NOMO-1 treated with DMSO at 0.1 percent for 48 hours (cell line): Measurements from ENCODE around the gene MEGF8.
A peak's percentile ranks its signal among the peaks of the same experiment; 100 is the strongest.

Source experiments
- DNase-seq: peaks from one replicate; lab custom pipeline; 2025; ENCODE audit not compliant: unreplicated experiment; lab: John Stamatoyannopoulos, UW

Gene MEGF8

GRCh38 chr19:42376177-42376555 is 50.7 kb downstream of the MEGF8 start:
- no peak for DNase-seq

GRCh38 chr19:42378225-42379215 is 53.1 kb downstream of the MEGF8 start:
- DNase-seq: no peak

GRCh38 chr19:42380155-42380554 is 54.7 kb downstream of the MEGF8 start:
- no peak for DNase-seq

DNA sequence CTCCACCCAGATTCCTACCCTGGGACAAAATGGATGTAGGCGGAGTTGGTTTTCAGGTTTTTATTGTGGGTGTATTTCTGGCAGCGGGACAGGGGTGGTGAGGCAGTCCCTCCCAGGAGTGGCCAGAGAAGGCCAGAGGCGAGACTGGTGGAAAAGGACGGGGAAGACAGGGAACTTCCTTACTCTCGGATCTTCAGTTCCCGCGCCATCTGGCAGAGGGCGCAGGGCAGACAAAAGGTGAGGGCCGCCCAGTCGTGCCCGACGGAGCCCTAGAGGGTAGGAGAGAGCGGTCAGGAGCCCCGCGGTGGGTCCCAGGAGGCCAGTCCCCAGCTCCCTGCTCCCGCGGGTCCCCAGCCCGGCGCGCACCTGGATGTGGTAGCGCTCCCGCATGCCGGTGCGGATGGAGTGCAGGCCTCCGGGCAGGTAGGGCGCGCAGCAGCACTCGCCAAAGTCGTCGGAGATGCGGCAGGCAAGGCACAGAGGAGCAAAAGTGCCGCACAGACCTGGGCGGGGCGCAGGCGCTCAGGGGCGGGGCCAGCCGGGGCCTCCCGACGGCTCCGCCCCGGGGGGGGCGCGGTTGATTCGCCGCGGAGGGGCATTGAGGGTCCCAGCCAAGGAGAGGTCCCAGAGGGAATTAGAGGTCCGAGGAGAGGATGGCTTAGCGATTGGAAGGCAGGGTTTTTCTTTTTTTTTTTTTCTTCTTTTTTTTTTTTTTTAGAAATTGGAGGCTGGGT is 61.7 kb downstream of the MEGF8 start:
- peak; percentile 77 for DNase-seq

DNA sequence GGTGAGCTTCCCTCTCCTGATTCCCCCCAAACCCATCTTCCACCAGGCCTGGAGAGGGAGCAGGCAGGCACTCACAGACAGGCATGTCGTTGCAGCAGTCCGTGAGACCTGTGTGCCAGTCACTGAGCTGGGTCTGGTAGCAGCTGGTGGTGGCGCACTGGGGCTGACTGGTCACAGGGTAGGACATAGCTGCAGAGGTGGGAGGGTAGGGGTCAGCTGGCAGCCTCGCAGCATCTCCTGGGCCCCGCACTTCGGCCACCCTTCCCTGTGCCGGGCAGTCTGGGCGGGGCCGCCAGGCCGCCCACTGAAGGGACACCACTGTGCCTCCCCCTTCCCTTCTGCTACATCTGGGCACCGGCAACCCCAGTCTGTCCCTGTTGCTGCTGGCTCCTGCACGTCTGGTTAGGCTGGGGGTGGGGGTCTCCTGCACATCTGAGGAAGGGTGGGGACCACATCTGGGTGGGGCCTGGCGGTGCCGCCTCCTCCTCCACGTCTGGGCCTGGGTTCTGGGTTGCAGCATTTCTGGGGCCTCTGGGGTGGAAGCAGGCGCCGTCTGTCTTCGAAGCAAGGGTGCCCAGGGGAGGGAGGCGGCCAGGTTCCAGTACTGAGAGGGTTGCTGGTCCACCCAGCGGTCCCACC is 63.5 kb downstream of the MEGF8 start:
- no peak for DNase-seq

DNA sequence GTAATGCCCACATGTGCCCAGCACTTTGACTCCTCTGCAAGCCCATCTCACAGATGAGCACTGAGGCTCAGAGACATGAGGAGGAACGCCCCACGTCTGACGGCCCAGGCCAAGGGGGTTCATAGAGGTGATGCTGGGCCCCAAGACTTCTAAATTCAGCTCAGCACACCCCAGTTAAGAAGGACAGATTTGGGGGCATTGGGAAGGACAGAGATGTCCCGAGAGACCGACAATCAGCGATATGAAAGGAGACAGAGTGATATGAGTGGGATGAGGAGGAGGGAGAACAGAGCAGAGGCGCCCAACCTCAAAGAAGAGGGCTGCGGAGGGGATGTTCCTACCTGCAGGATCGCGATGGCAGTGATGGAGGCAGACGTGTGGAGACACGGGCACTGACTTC is 64.5 kb downstream of the MEGF8 start, which contains the start of gene CNFN:
TSS of gene CNFN (minus strand) at position 399 of the 400 bp plus-strand sequence. CDS start 1,260 bp downstream, outside the sequence.
- DNase-seq: no peak

- DNase-seq: no peak
These were observed 66.7 kb downstream of the MEGF8 start for GRCh38 chr19:42392165-42392564.

DNA sequence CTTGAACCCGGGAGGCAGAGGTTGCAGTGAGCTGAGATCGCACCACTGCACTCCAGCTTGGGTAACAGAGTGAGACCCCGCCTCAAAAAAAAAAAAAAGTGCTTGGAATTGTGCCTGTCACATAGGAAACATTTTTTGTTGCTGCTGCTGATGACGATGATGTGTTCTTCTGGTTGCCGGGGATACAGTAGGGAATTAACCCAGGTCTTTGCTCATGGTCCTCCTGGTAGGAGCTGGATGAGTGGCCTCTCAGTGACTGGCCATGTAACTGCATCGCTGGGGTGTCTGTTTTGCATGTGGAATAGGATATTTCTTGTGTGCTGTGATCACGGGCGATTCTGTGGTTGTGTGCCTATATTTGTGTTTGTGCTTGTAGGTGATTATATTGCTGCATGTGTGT is 69.3 kb downstream of the MEGF8 start:
- no peak for DNase-seq

DNA sequence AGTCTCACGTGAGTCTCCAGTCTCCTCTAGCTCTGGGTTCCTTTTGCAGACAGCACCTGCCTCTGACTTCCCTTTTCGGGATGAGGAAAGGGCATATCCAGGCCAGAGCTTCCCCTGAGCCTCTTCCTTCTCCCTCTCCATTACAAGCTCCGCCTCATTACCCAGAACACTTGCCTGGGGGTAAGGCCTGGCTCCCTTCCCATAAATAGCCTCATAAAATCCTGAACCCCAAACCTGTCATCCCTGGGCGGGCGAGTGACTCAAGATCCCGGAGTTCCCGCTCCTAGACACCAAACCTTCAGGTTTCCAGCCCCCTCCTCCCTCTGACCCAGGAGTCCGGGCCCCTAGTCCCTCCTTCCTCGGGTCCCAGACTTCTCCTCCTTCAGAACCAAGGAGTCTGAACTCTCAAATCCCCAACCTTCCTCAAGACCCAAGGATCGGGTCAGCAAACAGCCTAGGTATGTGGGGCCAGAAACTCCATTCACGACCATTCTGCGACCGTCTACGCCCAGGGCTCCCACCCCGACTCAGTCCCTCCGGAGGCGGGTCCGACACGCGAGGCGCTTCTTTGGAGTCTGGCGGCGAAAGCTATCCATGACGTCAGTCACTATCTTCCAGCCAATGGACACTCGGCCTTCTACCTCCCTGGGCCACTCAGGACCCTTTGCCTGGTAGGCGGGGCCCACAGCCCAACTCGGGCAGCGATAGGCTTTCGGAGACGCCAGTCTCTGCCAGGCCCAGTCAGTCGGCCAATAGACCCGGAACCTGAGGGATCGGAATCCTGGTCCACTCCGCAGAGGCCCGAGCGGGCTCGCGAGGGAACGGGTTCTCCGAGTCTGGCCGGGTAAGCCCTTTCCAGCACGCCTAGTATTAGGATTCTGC is 71.2 kb downstream of the MEGF8 start:
- peak; percentile 98 for DNase-seq

GRCh38 chr19:42397263-42398166 is 72.1 kb downstream of the MEGF8 start:
- DNase-seq: no peak

DNA sequence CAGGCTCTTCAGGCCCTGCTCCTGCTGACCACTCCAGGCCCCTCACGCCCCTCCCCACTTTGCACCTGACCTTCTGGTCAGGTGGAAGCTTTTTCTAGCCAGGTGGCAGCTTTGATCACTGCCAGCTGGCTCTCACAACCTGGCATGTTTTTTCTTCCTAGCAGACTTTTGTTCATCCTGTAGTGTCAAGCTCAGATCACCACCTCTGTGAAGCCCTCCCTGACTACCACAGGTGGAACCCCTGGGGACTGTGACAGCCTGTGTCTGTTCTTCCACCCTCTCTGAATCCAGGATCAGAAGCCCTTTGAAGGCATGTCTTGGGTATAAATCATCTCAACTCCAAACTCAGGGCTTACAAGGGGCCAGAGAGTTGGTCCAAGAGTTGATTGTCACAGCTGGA is 75.0 kb downstream of the MEGF8 start:
- DNase-seq: no peak

DNA sequence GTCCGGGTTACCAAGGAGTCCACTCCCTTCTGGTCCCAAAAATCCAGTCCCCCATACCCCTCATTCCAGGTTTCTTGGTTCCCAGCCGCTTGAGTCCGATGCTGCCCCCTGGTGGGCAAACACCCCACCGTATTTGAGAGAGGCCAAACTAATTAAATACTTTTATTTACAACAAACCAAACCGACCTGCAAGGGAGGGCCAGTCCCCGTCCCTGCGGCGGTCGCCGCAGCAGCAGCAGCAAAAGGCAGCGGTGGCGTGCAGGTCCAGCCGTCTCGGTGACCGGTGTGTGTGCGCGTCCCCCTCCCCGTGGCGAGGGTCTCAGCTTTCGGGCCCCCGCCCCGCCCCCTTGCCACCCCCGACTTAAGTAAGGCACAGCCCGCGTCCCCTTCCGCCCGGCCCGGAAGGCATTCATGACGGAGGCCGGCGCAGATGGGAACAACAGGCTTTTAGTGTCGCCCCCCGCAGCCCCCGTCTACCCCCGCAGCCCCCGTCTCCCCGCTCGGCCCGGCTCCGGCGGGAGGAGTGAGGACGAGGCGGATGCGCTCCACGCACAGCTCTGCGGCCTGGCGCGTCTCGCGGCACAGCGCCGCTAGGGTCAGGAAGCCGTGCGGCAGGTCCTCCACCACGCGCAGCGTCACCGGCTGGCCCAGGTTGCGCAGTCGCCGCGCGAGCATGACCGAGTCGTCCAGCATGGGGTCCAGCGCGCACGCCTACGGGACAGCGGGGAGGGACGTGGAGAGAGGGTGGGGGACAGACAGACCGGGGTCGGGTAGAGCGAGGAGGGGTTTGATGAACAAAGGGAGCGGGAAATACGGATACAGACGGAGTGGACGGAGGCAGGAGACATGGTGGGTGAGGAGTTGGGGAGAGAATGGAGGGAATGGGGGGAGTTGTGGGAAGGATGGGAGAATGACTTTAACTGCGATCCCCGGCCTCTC is 76.2 kb downstream of the MEGF8 start:
- peak; percentile 49 for DNase-seq

DNA sequence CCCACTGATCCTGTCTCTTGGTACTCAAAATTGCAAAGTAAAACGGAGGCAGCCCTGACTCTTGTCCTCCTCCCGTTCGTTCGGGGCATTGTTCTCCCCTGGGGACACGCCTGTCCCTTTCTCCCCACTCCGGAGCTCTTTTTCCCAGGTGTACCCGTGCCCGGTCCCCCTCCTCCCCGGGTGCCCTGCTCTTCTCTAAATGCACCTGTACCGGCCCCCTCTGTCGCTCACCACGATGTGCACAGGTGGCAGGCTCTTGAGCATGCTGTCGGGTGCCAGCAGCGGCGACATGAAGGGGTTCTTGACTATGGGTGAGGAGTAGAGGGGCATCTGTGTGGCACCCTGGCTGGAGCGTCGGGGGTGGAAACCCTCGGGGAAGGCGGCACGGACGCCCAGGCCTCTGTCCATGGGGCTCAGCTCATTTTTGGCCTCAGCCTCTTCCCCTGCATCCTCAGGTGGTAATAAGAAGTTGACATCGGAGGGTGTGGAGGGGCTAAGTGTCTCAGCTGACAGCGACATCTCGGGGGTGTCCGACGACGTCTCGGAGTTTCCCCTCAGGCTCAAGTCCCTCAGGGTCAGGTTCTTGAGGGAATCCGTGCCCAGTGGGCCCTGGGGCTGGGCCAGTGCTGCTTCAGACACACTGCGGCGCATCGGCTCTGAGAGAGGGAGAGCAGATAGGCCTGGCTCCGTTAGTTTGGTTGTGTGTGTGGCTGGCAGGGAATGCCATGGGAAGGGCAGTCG is 77.1 kb downstream of the MEGF8 start:
- DNase-seq: no peak

GRCh38 chr19:42403586-42403985 is 78.2 kb downstream of the MEGF8 start:
- no peak for DNase-seq

GRCh38 chr19:42406111-42406510 is 80.7 kb downstream of the MEGF8 start:
- no peak for DNase-seq

- DNase-seq: no peak
These were observed 81.8 kb downstream of the MEGF8 start for GRCh38 chr19:42407085-42407815.

- DNase-seq: no peak
These were observed 82.4 kb downstream of the MEGF8 start for GRCh38 chr19:42407816-42408175.
